Activated CD8-positive, alpha-beta memory T cell treated with anti-CD3 and anti-CD28 coated beads for 48 hours (primary cell): Measurements from ENCODE around the gene HS3ST3B1.

Source experiments
- DNase-seq, 3 experiments: peaks; one replicate each; pipeline ENCODE4 v3.0.0-alpha.2; 2020; ENCODE audit warnings: low read depth in 2 of 3, low spot score in 2 of 3

HS3ST3B1 gene

GRCh38 chr17:14300575-14301278 is at the start of gene HS3ST3B1:
Gene HS3ST3B1 (plus strand): TSS chr17:14301081. CDS start chr17:14301519, 438 bp downstream.
- peak; percentile 89 to 95 (median 94) for DNase-seq

GRCh38 chr17:14261406-14261805 is 39.5 kb upstream of the HS3ST3B1 start:
- DNase-seq, result no peak

GRCh38 chr17:14268264-14268663 is 32.6 kb upstream of the HS3ST3B1 start:
- DNase-seq, result no peak

GRCh38 chr17:14269473-14269872 is 31.4 kb upstream of the HS3ST3B1 start:
- no peak for DNase-seq

- no peak for DNase-seq
Measured at GRCh38 chr17:14270508-14270907, 30.4 kb upstream of the HS3ST3B1 start.

GRCh38 chr17:14276535-14277250 is 24.2 kb upstream of the HS3ST3B1 start:
- DNase-seq, result no peak

GRCh38 chr17:14281530-14281929 is 19.4 kb upstream of the HS3ST3B1 start:
- no peak for DNase-seq

- DNase-seq, result no peak
Measured at GRCh38 chr17:14282726-14283125, 18.2 kb upstream of the HS3ST3B1 start.

- no peak for DNase-seq
Measured at GRCh38 chr17:14289162-14289561, 11.7 kb upstream of the HS3ST3B1 start.

GRCh38 chr17:14294876-14295275 is 6.0 kb upstream of the HS3ST3B1 start:
- DNase-seq, result no peak

GRCh38 chr17:14295676-14296075 is 5.2 kb upstream of the HS3ST3B1 start:
- no peak for DNase-seq

- DNase-seq, result no peak
Measured at GRCh38 chr17:14296166-14296910, 4.5 kb upstream of the HS3ST3B1 start.

GRCh38 chr17:14297161-14297851 is 3.6 kb upstream of the HS3ST3B1 start:
- DNase-seq, result no peak

- no peak for DNase-seq
Measured at GRCh38 chr17:14298221-14298946, 2.5 kb upstream of the HS3ST3B1 start.

GRCh38 chr17:14298947-14299279 is 2.0 kb upstream of the HS3ST3B1 start:
- DNase-seq, result no peak

GRCh38 chr17:14299280-14300141 is 1.4 kb upstream of the HS3ST3B1 start:
- DNase-seq, result no peak

- no peak for DNase-seq
Measured at GRCh38 chr17:14301279-14302090, 604 bp downstream of the HS3ST3B1 start.

GRCh38 chr17:14302091-14302430 is 1.2 kb downstream of the HS3ST3B1 start:
- peak in 1 of 3 experiments; percentile 38 for DNase-seq
